NOMO-1 (cell line): Measurements from ENCODE around the gene ROR2.
A peak's percentile ranks its signal among the peaks of the same experiment; 100 is the strongest.
"Not testable (repeated sequence)": the region's sequence is repeated elsewhere in the genome, so short reads cannot be mapped to it uniquely, and the experiment has no call there.

Experiments
- DNase-seq, 2 experiments: peaks; one replicate each; lab custom pipeline; 2025; ENCODE audit not compliant: unreplicated experiment in 2 of 2; lab: John Stamatoyannopoulos, UW

ROR2 gene

DNA sequence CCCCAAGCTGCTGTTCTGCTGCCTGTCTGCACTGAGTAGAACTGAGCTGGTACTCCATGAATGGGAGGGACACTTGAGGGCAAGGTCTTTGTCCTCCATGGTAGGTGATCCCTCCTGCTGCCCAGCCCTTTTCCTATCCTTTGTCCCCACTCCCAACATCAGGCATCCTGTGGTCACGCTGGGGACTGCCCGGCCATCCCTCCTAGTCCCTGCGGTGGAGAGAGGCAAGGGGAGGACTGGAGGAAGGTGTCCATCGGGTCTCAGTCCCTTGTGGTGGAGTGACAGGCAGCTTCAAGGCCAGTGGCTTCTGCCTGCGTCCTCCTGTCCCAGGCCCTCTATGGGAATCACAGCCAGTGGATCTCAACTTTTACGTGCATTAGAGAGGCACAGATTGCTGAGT is 25.9 kb downstream of the ROR2 start:
- DNase-seq, result no peak

DNA sequence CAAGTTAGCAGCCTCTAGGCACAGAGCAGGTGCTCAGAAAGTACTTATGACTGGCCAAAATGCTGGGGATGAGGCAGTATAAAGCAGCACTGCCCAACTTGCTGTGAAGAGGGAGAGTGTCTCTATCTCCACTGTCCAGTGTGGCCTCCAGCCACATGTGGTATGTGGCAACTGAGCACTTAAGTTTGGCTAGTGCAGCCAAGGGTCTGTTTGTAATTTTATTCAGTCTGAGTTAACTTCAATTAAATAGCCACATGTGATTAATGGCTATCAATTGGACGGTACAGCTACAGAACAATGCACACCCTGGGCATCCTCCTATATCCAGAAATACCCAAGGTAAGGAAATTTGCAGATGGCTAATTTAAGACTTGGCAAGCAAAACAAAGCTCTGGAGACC is 26.9 kb downstream of the ROR2 start:
- DNase-seq, result no peak

DNA sequence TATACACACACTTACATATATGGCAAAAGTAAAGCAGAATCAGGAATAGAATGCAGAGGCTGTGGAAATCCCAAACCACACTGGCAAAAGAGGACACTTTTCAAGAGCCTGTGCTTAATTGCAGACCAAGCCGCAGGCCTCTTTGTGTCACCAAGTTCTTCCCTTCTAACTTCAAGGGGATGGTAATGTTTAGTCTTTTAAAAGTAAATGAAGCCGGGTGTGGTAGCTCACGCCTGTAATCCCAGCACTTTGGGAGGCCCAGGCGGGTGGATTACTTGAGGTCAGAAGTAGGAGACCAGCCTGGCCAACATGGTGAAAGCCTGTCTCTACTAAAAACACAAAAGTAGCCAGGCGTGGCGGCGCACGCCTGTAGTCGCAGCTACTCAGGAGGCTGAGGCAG is 28.7 kb downstream of the ROR2 start:
- DNase-seq, result no peak

DNA sequence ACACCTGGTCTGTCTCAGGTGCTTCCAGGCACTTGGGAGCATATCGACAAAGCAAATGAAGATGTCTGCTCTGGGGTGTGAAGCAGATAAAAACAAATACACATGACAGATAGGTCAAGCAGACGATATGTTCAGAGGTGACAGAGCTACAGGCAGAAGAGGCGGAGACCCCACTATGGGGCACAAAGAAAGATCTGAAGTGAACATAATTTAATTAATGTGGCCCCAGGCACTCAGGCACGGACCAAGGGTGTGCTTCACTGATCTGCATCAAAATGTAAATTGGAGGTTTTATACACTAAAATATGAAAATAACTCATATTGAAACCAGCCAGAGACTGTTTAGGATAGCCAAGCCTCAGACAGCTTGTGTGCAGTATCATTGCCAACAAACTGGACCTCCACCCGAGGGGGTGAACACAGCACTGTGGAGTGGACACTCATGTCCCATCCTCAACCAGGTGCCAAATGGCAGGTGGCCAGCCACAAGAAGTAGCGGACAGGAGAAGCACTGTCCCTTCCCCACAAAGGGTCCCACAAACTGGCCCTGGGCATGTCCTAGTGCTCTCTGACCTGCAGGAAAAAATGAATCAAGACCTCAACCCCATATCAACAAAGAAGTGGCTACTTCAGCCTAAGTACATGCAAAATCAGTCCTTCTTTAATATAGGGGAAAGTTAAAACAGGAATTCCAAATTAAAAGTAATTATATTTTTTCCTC is 29.2 kb downstream of the ROR2 start:
- no peak for DNase-seq

DNA sequence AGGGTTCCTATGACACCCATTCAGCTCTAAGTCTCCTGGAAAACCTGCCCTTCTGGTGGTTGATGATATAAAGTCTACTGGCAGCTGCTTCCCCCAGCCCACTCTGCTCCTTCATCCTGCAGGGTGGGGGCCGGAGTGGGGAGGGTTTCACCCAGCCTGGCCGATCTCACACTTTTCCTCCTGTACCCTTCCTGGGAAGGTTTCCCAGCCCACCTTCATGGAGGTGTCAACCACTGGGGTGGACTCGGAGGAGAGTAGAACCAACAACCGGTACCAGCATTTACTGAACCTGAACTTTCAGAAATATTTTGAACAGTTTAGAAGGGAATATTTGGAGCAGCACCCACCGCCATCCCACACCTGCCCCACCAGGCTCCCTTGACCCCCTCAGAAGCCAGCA is 30.4 kb downstream of the ROR2 start:
- DNase-seq, result no peak

DNA sequence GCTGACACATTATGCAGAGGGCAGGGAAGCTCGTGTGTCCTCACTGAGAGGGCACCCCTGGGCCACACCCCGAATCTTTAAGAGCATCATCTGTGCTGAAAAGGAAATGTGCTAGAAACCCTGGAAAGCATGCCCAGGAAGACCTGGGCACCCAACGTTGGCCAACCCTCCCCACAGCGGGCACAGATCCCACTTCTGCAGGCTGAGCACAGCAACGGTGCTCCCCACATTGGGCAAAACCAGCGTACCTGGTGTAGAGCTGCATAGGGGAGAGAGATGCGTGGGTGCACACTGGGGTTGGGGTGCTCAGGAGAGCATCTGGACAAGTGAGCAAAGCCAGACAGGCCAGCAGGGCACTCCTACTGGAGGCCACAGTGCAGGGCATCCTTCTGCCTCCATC is 32.6 kb downstream of the ROR2 start:
- DNase-seq, result no peak

DNA sequence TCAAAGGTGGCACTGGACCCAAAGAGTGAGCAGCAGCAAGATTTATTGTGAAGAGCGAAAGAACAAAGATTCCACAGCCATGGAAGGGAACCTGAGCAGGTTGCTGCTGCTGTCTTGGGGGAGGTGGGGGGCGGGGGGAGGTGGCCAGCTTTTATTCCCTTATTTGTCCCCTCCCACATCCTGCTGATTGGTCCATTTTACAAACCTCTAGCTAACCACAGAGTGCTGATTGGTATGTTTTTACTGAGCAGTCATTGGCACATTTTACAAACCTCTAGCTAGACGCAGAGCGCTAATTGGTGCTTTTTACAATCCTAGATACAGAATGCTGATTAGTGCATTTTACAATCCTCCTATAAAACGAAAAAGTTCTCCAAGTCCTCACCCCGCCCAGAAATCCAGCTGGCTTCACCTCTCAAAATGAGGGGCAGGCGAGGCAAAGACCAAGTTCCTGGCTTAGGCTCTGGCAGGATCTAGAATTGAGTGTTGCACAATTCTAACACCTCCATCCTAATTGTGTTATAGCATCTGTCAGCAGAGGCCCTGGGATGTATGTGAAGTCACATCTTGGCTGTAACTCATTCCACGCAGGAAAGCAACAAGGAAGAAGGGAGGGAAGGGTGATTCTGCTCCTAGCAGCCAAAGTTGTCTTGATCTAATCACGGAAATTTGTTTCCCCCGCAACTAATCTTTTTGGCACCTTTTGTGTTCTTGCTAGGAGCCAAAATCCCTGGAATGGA is 34.3 kb downstream of the ROR2 start:
- no peak for DNase-seq

DNA sequence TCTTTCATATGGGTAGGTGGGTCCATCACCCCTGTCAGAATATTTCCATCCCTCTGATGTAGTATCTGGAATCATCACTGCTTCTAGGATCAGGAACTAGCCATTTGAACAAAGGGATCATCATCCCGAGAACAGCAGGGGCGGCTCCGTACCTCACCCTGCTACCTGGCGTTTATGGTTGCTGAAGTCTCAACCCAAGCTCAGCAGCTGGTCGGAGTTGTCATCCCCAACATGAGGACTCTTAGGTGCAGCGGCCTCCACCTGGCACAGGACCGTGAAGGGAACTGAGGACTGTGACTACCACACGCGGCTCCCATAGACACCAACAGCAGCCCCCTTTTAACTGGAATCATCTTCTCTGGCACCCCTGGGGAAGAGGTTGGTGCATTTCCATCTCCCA is 35.1 kb downstream of the ROR2 start:
- no peak for DNase-seq

DNA sequence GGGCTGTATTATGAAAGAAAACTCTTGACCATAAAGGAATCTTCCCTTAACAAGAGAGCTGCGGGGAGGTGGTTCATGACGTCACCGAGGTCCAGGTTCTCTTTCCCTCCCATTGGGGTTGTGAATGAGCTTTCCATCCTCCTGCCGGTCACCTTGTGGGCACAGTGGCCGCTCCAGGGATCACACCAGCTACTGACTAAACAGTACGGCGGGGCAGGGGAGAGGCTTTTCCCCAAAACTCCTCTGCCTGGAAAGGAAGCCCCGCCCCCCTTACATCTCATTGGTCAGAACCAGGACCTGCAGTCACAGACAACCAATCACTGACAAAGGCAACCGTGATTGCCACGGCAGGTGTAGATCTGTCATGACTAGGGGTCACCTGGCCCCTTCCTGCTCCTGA is 35.6 kb downstream of the ROR2 start:
- no peak for DNase-seq

DNA sequence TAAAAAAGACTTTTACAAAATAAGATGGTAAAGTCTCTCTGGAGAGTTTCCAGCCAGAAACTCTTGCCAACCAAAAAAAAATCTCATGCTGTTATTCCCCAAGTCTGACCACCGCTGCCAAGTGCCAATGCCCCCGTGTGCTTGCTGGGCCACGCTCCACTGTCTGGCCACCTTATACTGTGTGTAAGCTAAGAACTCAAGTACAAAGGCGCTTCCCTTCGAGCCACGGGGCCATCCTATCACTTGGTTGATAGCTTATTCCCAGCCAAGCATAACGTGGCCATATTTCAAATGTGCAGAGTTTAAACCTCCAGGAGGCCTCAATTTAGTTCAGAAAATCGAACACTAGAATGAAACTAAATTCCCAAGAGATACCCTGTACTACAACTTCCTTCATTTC is 36.0 kb downstream of the ROR2 start:
- DNase-seq, result no peak

DNA sequence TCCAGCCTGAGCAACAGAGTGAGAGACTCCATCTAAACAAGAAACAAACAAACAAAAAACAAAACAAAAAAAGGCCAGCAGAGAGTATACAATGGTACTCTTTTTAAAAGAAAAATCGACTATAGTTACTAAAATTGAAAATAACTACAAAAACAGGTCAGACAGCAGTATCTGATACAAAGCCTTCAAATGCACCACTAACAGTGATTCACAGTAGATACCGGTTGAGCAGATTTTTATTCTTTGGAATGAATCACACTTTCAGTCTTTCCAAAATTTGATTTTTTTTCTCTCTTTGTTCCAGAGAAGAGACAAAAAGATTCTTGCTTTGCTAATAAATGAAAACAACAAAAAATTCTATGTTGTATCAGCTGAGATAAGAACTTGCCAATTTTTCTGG is 36.9 kb downstream of the ROR2 start:
- DNase-seq, result no peak

DNA sequence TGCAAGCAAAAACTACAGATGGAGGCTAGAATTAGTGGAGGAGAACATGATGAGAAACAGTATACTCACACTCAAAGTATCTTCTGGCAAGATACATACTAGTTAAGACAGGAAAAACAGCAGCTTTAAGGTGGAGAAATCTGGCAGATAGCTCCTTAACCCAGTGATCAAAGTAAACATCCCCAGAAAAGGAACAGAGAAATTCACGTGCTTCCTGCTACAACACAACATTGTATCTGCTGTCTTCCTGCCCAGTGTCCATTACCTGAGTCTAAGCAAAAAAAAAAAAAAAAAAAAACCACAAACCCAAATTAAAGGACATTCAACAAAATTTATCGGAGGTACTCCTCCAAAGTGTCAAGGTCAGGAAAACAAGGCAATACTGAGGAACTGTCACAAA is 38.4 kb downstream of the ROR2 start:
- no peak for DNase-seq

DNA sequence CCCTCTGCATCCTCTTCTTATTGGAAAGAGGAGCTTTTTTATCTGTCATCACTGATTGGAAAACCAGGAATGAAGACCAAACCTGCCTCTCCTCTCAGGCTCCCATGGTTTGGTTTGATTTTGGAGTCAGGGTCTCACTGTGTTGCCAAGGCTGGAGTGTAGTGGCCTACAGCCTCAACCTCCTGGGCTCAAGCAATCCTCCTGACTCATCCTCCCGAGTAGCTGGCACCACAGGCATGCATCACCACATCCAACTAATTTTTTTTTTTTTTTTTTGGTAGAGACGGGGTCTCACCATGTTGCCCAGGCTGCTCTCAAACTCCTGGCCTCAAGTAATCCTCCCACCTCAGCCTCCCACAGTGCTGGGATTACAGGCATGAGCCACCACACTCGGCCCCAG is 40.8 kb downstream of the ROR2 start:
- DNase-seq, result not testable (repeated sequence)

DNA sequence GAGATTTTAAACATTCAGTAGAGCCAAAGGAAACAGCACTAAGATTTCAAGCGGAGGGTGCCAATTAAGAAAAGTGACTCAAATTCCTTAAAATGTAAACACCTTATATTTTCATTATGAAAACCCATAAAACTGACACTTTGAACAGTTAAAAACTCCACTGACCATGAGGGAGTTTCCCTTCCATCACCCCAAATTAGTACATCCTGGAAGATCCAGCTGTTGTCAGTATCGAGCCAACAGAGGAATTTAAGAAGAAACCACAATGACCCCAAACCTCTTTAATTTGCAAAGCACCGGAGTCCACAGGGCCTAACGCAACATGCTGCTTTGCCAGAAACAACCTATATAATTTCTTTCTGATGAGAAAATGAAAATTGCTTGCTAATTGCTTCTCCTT is 41.3 kb downstream of the ROR2 start:
- DNase-seq, result no peak

DNA sequence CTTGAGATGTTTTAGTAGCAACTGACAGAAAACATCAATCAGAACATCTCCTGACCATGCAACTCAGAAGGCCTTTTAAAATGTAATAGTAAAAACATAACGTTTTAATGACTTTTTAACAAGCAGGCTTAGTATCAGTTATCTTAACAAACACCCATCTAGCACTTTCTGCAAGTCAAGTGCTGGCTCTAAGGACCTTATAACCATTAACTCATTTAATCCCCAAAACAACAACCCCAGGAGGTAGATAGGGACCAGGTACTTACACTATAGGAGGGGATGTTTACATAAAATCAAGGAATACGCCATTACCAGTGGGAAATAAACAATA is 41.8 kb downstream of the ROR2 start:
- DNase-seq, result no peak

DNA sequence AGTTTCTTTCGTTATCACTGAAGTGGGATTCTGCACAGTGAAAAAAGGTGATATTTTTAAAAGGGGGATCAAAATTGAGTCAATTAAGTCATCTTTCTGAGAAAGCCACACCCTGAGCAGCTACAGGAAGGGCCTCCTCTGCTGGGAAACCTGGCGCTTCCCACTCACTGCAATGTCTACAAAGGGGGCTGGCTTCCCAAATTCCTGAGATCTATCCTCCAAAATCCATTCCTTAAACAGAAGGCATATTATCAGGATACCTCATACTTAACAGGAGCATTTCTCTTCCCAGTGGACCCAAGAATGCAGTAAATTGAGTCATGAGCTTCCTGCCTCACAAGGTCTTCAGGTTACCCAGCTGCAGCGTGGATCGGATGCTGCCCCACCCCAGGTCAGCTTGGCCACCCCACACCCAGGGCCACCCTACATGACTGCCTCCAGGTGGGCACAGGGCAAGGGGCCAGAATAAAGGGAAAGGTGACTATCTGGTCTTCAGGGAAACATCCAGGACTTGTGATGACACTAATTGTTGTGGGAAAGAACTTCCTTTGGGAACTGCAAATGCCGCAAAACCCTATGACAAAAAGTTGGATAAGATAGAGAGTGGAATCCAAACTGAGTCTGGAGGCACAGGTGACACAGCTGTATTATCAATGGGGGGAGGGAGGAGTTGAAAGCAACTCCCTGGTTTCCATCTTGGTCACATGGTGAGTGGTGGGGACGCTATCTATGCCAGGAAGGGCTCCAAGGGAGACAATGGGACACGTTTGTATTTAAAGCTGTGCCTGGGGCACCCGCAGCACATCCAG is 42.3 kb downstream of the ROR2 start:
- DNase-seq, result no peak

DNA sequence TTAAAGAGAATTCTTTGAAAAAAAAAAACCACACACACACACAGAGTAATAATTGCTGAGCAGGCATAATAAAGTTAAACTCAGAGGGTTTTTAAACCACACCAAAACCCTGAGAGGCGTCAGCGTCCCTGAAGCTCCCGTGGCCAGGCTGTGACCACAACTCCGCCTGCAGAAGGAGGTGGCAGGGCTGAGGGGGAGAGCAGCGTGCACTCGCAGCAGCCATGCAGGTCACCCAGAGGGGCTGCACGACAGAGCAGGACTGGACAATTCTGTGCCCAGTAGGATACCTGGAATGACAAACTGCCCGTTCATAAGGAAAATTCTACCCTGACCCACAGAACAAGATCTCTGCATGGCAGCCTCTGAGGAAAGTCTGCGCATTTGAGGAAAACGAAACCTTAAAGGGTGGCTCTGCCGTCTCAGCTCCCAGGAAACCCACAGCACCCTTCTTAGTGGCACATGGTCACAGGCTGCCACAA is 44.0 kb downstream of the ROR2 start:
- DNase-seq, result peak in 1 of 2 experiments; percentile 10

DNA sequence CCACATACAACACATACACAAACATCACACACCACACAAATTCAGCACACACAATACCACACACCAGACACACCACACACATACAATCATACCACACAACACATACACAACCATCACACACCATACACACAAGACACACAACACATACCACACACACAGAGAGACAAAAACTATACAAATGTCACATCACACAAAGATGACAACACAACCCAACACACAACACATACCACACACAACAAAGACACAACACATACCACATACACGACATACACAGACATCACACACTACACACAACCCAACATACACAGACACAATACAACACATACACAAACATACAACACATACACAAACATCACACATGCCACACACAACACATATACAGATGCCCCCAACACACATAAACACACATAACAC is 44.8 kb downstream of the ROR2 start:
- DNase-seq, result no peak

DNA sequence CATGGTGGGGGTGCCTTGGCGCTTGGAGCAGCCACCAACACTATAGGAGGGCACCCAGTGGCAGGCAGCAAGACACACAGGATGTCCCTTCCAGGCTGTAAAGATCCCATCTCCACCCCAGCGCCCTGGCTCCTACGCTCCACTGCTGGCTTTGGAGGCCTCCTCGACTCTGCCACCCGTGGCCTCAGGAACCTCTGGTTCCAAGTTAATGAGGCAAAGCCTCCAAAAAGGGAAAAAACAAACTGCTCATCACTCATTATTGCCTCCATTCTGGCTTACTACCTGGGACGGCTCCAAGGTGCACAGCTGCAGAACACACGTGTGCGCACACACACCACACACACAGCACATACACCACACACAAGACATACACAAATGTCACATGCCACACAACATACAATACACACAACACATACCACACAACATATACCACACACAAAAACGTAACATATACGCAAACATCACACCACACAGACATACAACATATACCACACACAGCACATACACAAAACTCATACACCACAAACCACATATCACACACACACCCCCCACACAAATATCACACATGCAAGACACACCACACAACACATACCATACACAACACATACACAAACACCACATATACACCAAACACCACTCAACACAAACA is 45.3 kb downstream of the ROR2 start:
- no peak for DNase-seq

DNA sequence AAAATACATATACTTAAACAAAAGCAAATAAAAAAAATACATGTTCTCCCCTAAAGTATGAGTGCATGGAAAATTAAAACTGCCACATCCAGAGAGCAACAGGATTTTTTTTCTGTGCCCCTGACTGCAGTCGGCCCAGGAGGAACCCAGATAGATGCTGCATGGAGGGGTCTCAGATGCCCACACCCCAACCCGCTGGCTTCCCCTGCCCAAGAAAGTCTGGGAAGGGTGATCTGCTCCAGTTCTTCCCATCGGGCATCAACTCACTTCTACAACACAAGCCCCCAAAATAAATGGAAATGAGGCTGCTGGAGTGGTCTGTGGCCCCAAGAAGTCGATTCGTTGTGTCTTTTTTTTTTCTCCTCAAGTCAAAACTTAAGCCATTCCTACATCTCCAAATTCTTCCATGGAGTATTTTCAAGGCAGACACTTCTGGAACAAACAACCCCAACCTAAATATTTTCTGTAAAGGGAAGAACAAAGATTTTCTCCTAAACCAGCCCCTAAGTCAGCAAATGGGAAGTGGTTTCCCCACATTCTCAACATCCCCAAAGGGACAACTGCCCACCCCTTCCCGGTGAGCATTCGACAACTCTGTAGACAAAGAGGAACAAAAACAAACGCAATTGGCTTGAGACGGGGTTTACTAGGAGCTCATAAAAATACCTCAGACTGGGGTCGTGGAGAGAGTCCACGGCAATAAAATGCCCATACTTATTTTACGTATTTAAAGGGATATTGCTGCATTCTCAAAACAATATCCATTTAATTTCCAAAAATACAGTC is 46.7 kb downstream of the ROR2 start:
- peak in 1 of 2 experiments; percentile 7 for DNase-seq
